HG03354 (cell line): ENCODE data around the gene ZNF511.
"Not testable (repeated sequence)": the region's sequence is repeated elsewhere in the genome, so short reads cannot be mapped to it uniquely, and the experiment has no call there.

Source experiments
- ATAC-seq: cut with Tn5 transposase; IDR thresholded peaks from one replicate; pipeline ENCODE4 v1.9.1; 2021; ENCODE audit warnings: mild to moderate bottlenecking; ENCODE audit not compliant: unreplicated experiment, poor library complexity, severe bottlenecking

The ZNF511 gene

GRCh38 chr10:133311570-133311969 lies 2.9 kb downstream of the ZNF511 start:
- no peak for ATAC-seq

GRCh38 chr10:133312016-133312768 lies 3.5 kb downstream of the ZNF511 start:
- ATAC-seq = no peak

GRCh38 chr10:133312769-133313145 lies 4.0 kb downstream of the ZNF511 start:
- ATAC-seq = no peak

GRCh38 chr10:133313192-133313591 lies 4.5 kb downstream of the ZNF511 start:
- ATAC-seq = no peak

GRCh38 chr10:133314911-133315310 lies 6.2 kb downstream of the ZNF511 start:
- ATAC-seq = no peak

GRCh38 chr10:133315847-133316246 lies 7.1 kb downstream of the ZNF511 start:
- no peak for ATAC-seq

GRCh38 chr10:133316266-133316665 lies 7.6 kb downstream of the ZNF511 start:
- ATAC-seq = no peak

GRCh38 chr10:133316732-133317131 lies 8.0 kb downstream of the ZNF511 start:
- no peak for ATAC-seq

- ATAC-seq = peak; percentile 91
These were observed 9.9 kb downstream of the ZNF511 start for GRCh38 chr10:133318494-133319127.

GRCh38 chr10:133320852-133321422 lies 12.2 kb downstream of the ZNF511 start:
- not testable (repeated sequence) for ATAC-seq

- not testable (repeated sequence) for ATAC-seq
These were observed 13.5 kb downstream of the ZNF511 start for GRCh38 chr10:133322064-133322709.

GRCh38 chr10:133324198-133324792 lies 15.6 kb downstream of the ZNF511 start:
- ATAC-seq = peak; percentile 80

GRCh38 chr10:133324857-133325260 lies 16.1 kb downstream of the ZNF511 start:
- no peak for ATAC-seq

GRCh38 chr10:133325440-133326222 lies 16.9 kb downstream of the ZNF511 start:
- no peak for ATAC-seq

GRCh38 chr10:133326223-133326551 lies 17.5 kb downstream of the ZNF511 start:
- no peak for ATAC-seq

- ATAC-seq = no peak
These were observed 18.3 kb downstream of the ZNF511 start for GRCh38 chr10:133326745-133327650.

- ATAC-seq = no peak
These were observed 19.1 kb downstream of the ZNF511 start for GRCh38 chr10:133327651-133328357.
